Astrocyte (in vitro differentiated cells and primary cell): Measurements from ENCODE around the gene ST6GALNAC6.

Source experiments
- EZH2 ChIP-seq: IDR thresholded peaks from 2 replicates; pipeline ENCODE4 v1.6.1; 2012; ENCODE audit warnings: mild to moderate bottlenecking, low read length, inconsistent platforms; ENCODE audit not compliant: insufficient read depth
- TF ChIP-seq, protein P1 (sequence below): IDR thresholded peaks from 2 replicates; pipeline ENCODE4 v1.5.1; 2011; ENCODE audit warnings: low read depth, mild to moderate bottlenecking, inconsistent platforms, low read length, moderate library complexity; ENCODE audit not compliant: insufficient read depth

GRCh38 chr9:127841087-127841835, 58.1 kb downstream of the ST6GALNAC6 start:
- TF ChIP-seq, protein P1, sequence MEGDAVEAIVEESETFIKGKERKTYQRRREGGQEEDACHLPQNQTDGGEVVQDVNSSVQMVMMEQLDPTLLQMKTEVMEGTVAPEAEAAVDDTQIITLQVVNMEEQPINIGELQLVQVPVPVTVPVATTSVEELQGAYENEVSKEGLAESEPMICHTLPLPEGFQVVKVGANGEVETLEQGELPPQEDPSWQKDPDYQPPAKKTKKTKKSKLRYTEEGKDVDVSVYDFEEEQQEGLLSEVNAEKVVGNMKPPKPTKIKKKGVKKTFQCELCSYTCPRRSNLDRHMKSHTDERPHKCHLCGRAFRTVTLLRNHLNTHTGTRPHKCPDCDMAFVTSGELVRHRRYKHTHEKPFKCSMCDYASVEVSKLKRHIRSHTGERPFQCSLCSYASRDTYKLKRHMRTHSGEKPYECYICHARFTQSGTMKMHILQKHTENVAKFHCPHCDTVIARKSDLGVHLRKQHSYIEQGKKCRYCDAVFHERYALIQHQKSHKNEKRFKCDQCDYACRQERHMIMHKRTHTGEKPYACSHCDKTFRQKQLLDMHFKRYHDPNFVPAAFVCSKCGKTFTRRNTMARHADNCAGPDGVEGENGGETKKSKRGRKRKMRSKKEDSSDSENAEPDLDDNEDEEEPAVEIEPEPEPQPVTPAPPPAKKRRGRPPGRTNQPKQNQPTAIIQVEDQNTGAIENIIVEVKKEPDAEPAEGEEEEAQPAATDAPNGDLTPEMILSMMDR: no peak
- no peak for TF ChIP-seq EZH2
